Endothelial cell of umbilical vein (primary cell): ENCODE data around the gene OAF. TPM values are rescaled to one million over a fixed set of nuclear protein-coding genes. Genes with fewer than 3 reads are reported as not detected.

ENCODE experiments used
- BruUV-seq: library from RNA; stranded (reverse); fragments of 400-500 nt; replicated peaks from 2 replicates; lab custom pipeline; 2021; lab: Mats Ljungman, UMichigan
- CTCF ChIA-PET: fragments of 300-600, 350-600 bp; sonication (Branson Sonifier 250); formaldehyde crosslinking; loops from one replicate; lab custom pipeline; 2021; ENCODE audit warnings: antibody characterized with exemption, inconsistent platforms; lab: Charles Lee
- POLR2A ChIA-PET: fragments of 300-600, 350-600 bp; sonication (Branson Sonifier 250); formaldehyde crosslinking; loops from one replicate; lab custom pipeline; 2021; ENCODE audit warnings: antibody characterized with exemption, inconsistent platforms; lab: Charles Lee
- DNase-seq: peaks from one replicate; pipeline ENCODE4 v3.0.0-alpha.2; 2011; ENCODE audit warnings: low read depth, low spot score
- FAIRE-seq: peaks from 2 replicates; lab custom pipeline; 2011; peaks lifted over from hg19 to GRCh38; lab: Jason Lieb, UNC
- H2AFZ ChIP-seq: 2 replicates; pipeline ENCODE4 v1.6.0; 2012; ENCODE audit warnings: low read depth, low read length, control low read depth, inconsistent platforms
- H3K27ac ChIP-seq: 2 replicates; pipeline ENCODE4 v1.5.1; 2011; ENCODE audit warnings: low read depth, mild to moderate bottlenecking, control low read depth, low read length, moderate library complexity; ENCODE audit not compliant: insufficient read depth
- H3K27me3 ChIP-seq, 2 experiments: 2 replicates each; pipeline versions ENCODE4 v1.6.0 to v1.6.1; 2011; ENCODE audit warnings: low read length in 2 of 2, mixed read lengths in 1 of 2; ENCODE audit not compliant: control insufficient read depth in 2 of 2, insufficient read depth in 2 of 2
- H3K36me3 ChIP-seq, 2 experiments: 2 replicates in 1 of 2; 3 replicates in 1 of 2; pipeline ENCODE4 v1.5.1; 2011; ENCODE audit warnings: low read length in 2 of 2, mild to moderate bottlenecking in 1 of 2, moderate library complexity in 1 of 2; ENCODE audit not compliant: control insufficient read depth in 2 of 2, insufficient read depth in 2 of 2; ENCODE audit errors: extremely low read depth in 1 of 2
- H3K4me1 ChIP-seq: 3 replicates; pipeline ENCODE4 v1.5.1; 2011; ENCODE audit warnings: mild to moderate bottlenecking, low read length; ENCODE audit not compliant: control insufficient read depth, insufficient read depth; ENCODE audit errors: extremely low read depth
- H3K4me2 ChIP-seq: 2 replicates; pipeline ENCODE4 v1.6.1; 2011; ENCODE audit warnings: low read length, control low read depth, mixed read lengths; ENCODE audit not compliant: insufficient read depth
- H3K4me3 ChIP-seq, 3 experiments: fragments of 200-600 bp in 1 of 3; sonication (generic), shearing (Covaris generic) in 1 of 3; replicated peaks in 1 of 3; 2 replicates each; pipeline ENCODE4 v1.5.1; 2011 to 2016; ENCODE audit warnings: control low read depth in 3 of 3, low read length in 3 of 3, mild to moderate bottlenecking in 2 of 3, inconsistent platforms in 1 of 3, low read depth in 1 of 3, moderate library complexity in 1 of 3; ENCODE audit not compliant: insufficient read depth in 1 of 3
- H3K79me2 ChIP-seq: 2 replicates; pipeline ENCODE4 v1.6.0; 2012; ENCODE audit warnings: low read length, inconsistent platforms; ENCODE audit not compliant: control insufficient read depth, insufficient read depth
- H3K9ac ChIP-seq: replicated peaks from 2 replicates; pipeline ENCODE3; 2011; ENCODE audit warnings: low read length, control low read depth; ENCODE audit not compliant: insufficient read depth; ENCODE audit errors: extremely low read depth
- H3K9me1 ChIP-seq: replicated peaks from 3 replicates; pipeline ENCODE4 v1.6.0; 2011; ENCODE audit warnings: mild to moderate bottlenecking, low read length; ENCODE audit not compliant: control insufficient read depth, insufficient read depth; ENCODE audit errors: extremely low read depth
- H3K9me3 ChIP-seq: replicated peaks from 2 replicates; pipeline ENCODE4 v1.5.1; 2012; ENCODE audit warnings: low read length, inconsistent platforms; ENCODE audit not compliant: control insufficient read depth, insufficient read depth
- H4K20me1 ChIP-seq: replicated peaks from 2 replicates; pipeline ENCODE3; 2011; ENCODE audit warnings: mild to moderate bottlenecking, low read length; ENCODE audit not compliant: control insufficient read depth, insufficient read depth; ENCODE audit errors: extremely low read depth
- EZH2 ChIP-seq: IDR thresholded peaks from 2 replicates; pipeline ENCODE4 v1.6.1; 2012; ENCODE audit warnings: borderline replicate concordance, low read depth, mild to moderate bottlenecking, moderate library complexity, low read length, inconsistent platforms; ENCODE audit not compliant: severe bottlenecking
- FOS ChIP-seq: IDR thresholded peaks from 2 replicates; pipeline ENCODE4 v1.6.1; 2011; ENCODE audit warnings: mild to moderate bottlenecking, low read length, moderate library complexity, borderline replicate concordance; ENCODE audit not compliant: insufficient read depth
- GATA2 ChIP-seq: IDR thresholded peaks from 2 replicates; pipeline ENCODE4 v1.7.0; 2011; ENCODE audit warnings: low read depth, mild to moderate bottlenecking, moderate library complexity, mixed read lengths, low read length; ENCODE audit not compliant: insufficient read length, insufficient read depth
- JUN ChIP-seq: IDR thresholded peaks from 2 replicates; pipeline ENCODE4 v1.6.1; 2011; ENCODE audit warnings: borderline replicate concordance, low read depth; ENCODE audit not compliant: insufficient read length, insufficient read depth
- MYC ChIP-seq: IDR thresholded peaks from one replicate; pipeline ENCODE4 v1.6.1; 2011; ENCODE audit warnings: mild to moderate bottlenecking, low read depth, low read length
- POLR2A ChIP-seq: IDR thresholded peaks from 2 replicates; pipeline ENCODE4 v1.6.1; 2012; ENCODE audit warnings: low read depth, mild to moderate bottlenecking, control low read depth, low read length
- POLR2AphosphoS5 ChIP-seq: IDR thresholded peaks from 2 replicates; pipeline ENCODE4 v1.6.1; 2012; ENCODE audit warnings: low read depth, mild to moderate bottlenecking, control low read depth, low read length, moderate library complexity; ENCODE audit not compliant: insufficient read depth
- dilution Hi-C: fragments of 300-500 bp; cut with MboI; formaldehyde crosslinking; loops from one replicate; pipeline ENCODE4 v1.15.0; 2019; ENCODE audit warnings: low sequenced_read_pairs; ENCODE audit not compliant: extremely low pct_ligation_motif_present
- intact Hi-C: fragments of 100-400 bp; cut with micrococcal nuclease; formaldehyde crosslinking; loops from one replicate; pipeline ENCODE4 v1.10.0; 2022
- polyA plus RNA-seq, 4 experiments: library from polyadenylated mRNA; depleted of rRNA in 3 of 4; stranded (reverse) in 3 of 4; unstranded in 1 of 4; fragments of >200 nt; gene quantifications; 2 replicates each; pipeline versions ENCODE4 v1.2.1 to v1.2.3, GENCODE V29; 2011 to 2012; ENCODE audit warnings: missing spikeins in 1 of 4
- total RNA-seq: library from RNA; stranded (reverse); gene quantifications from 2 replicates; pipeline ENCODE4 v1.2.3, GENCODE V29; 2021
- TF ChIP-seq, protein P1 (sequence below), 2 donors: IDR thresholded peaks; 1 replicate in 1 of 2; 2 replicates in 1 of 2; pipeline ENCODE4 v1.5.1; 2011; ENCODE audit warnings: low read length in 2 of 2, mild to moderate bottlenecking in 2 of 2, moderate library complexity in 2 of 2, control low read depth in 1 of 2, inconsistent platforms in 1 of 2, low read depth in 1 of 2; ENCODE audit not compliant: insufficient read depth in 1 of 2; ENCODE audit errors: extremely low read depth in 1 of 2
- TF ChIP-seq, protein P2 (sequence below): IDR thresholded peaks from 2 replicates; pipeline ENCODE4 v1.6.1; 2011; ENCODE audit not compliant: insufficient read depth, insufficient read length

OAF gene
- total and polyA plus RNA-seq, 2 donors (not counting 3 experiments of a cell fraction or from before 2014, with no cell fraction given), result 32.1 to 33.8 TPM

DNA sequence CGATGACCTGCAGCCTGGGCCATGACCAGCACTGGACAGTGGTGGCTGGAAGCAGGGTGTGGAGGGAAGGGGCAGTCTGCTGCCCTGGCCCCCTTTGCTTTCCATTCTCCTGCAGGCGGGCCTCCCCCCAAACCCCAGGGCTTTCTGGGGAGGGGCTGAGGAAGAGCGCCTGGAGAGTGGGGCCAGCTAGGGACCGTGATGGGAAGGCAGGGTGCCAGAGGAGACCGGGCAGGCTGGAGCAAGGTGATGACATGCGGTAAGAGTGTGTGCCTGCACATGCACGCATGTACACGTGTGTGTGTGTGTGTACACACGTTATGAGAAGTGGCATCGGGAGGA is 7.8 kb downstream of the OAF start:
- intact Hi-C loops (loop anchor here (10.0 kb wide), 3 partner anchors 346 to 864 kb away; no protein-coding TSS in a partner anchor), dilution Hi-C loops (no loop called here)
- no peaks in the 10 kb centered on the region for H3K9me3 ChIP-seq
- no peak for DNase-seq
- H3K36me3 ChIP-seq, result no peaks in the 10 kb centered on the region
- no peak overlapping the region for H3K9ac ChIP-seq
- no peak overlapping the region for H2AFZ ChIP-seq
- H3K9me1 ChIP-seq, result no peaks in the 10 kb centered on the region
- ChIA-PET CTCF (interaction anchor here (1.5 kb wide), 1 partner anchor 15 kb away, joined by 4 read pairs; no protein-coding TSS in a partner anchor), POLR2A (no interaction called here)
- no peak overlapping the region for H3K4me2 ChIP-seq
- H3K4me1 ChIP-seq, result peaks cover 7% of the 10 kb centered on the region
- no peaks in the 10 kb centered on the region for H3K79me2 ChIP-seq
- no peak overlapping the region for H3K4me3 ChIP-seq
- TF ChIP-seq GATA2, result no peak
- no peak for TF ChIP-seq POLR2AphosphoS5
- no peak for TF ChIP-seq FOS
- no peak for TF ChIP-seq EZH2
- TF ChIP-seq, protein P1, sequence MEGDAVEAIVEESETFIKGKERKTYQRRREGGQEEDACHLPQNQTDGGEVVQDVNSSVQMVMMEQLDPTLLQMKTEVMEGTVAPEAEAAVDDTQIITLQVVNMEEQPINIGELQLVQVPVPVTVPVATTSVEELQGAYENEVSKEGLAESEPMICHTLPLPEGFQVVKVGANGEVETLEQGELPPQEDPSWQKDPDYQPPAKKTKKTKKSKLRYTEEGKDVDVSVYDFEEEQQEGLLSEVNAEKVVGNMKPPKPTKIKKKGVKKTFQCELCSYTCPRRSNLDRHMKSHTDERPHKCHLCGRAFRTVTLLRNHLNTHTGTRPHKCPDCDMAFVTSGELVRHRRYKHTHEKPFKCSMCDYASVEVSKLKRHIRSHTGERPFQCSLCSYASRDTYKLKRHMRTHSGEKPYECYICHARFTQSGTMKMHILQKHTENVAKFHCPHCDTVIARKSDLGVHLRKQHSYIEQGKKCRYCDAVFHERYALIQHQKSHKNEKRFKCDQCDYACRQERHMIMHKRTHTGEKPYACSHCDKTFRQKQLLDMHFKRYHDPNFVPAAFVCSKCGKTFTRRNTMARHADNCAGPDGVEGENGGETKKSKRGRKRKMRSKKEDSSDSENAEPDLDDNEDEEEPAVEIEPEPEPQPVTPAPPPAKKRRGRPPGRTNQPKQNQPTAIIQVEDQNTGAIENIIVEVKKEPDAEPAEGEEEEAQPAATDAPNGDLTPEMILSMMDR (IDR thresholded peaks at IDR 0.05; ENCODE audit: extremely low read depth in 1 of 2, insufficient read depth in 1 of 2, low read depth in 1 of 2, low read length in 2 of 2), result no peak
- TF ChIP-seq, protein P2, sequence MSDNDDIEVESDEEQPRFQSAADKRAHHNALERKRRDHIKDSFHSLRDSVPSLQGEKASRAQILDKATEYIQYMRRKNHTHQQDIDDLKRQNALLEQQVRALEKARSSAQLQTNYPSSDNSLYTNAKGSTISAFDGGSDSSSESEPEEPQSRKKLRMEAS, result no peak
- TF ChIP-seq JUN, result no peak
- no peak for TF ChIP-seq MYC
- TF ChIP-seq POLR2A, result no peak
- H3K27ac ChIP-seq, result no peak overlapping the region
- no peaks in the 10 kb centered on the region for H3K27me3 ChIP-seq
- H4K20me1 ChIP-seq, result no peaks in the 10 kb centered on the region
- no peak for FAIRE-seq
- BruUV-seq, result no TSS peak
